Prostate gland (tissue), 2 donors: Measurements from ENCODE around the gene CCDC32. TPM values are rescaled to one million over a fixed set of nuclear protein-coding genes. Genes with fewer than 3 reads are reported as not detected.

Experiments used
- DNase-seq: peaks from one replicate; pipeline ENCODE4 v3.0.0-alpha.2; 2019; ENCODE audit warnings: low spot score
- H3K27ac ChIP-seq, 2 donors: fragments of 200-600 bp; sonication (generic); 2 replicates each; pipeline ENCODE4 v1.5.1; 2017 to 2019
- H3K27me3 ChIP-seq: fragments of 200-600 bp; sonication (generic); replicated peaks from 2 replicates; pipeline ENCODE4 v1.5.1; 2019; ENCODE audit not compliant: insufficient read depth
- H3K36me3 ChIP-seq, 2 donors: fragments of 200-600 bp; sonication (generic); 1 replicate in 1 of 2; 2 replicates in 1 of 2; pipeline versions ENCODE4 v1.5.1 to v1.8.1; 2017 to 2019
- H3K4me1 ChIP-seq: fragments of 200-600 bp; sonication (generic); replicated peaks from 2 replicates; pipeline ENCODE4 v1.5.1; 2019
- H3K4me3 ChIP-seq, 2 donors: fragments of 200-600 bp; sonication (generic); 2 replicates each; pipeline ENCODE4 v1.5.1; 2017 to 2019
- H3K9me3 ChIP-seq: fragments of 200-600 bp; sonication (generic); 2 replicates; pipeline ENCODE4 v1.5.1; 2017
- POLR2A ChIP-seq: fragments of 450-650 bp; IDR thresholded peaks from one replicate; pipeline ENCODE4 v1.6.1; 2016; ENCODE audit warnings: antibody characterized with exemption, mild to moderate bottlenecking
- POLR2AphosphoS5 ChIP-seq: sonication (generic); formaldehyde crosslinking; IDR thresholded peaks from one replicate; pipeline ENCODE4 v1.6.1; 2017; ENCODE audit warnings: antibody characterized with exemption
- WGBS: methylation state at CpG from one replicate; pipeline ENCODE4 v1.1.5; 2018; 5-methylcytosine and 5-hydroxymethylcytosine counted together
- intact Hi-C: fragments of 100-400 bp; cut with DNase I; formaldehyde crosslinking; loops from one replicate; pipeline ENCODE4 v1.14.2; 2022
- total RNA-seq, 2 donors: library from RNA; depleted of rRNA; stranded (reverse); fragments of >200 nt; gene quantifications; one replicate each; pipeline ENCODE4 v1.1.0, GENCODE V29; 2016
- TF ChIP-seq, protein P1 (sequence below), 4 experiments: fragments of 200-600 bp in 2 of 4; fragments of 450-650 bp in 2 of 4; sonication (generic) in 2 of 4; IDR thresholded peaks; 1 replicate in 3 of 4; 2 replicates in 1 of 4; pipeline ENCODE4 v1.5.1; 2016 to 2019; ENCODE audit warnings: antibody characterized with exemption in 4 of 4, mild to moderate bottlenecking in 2 of 4, moderate library complexity in 2 of 4

CCDC32 gene
- total RNA-seq, 2 donors from 2014 or later = 17.5 to 27.5 TPM

DNA sequence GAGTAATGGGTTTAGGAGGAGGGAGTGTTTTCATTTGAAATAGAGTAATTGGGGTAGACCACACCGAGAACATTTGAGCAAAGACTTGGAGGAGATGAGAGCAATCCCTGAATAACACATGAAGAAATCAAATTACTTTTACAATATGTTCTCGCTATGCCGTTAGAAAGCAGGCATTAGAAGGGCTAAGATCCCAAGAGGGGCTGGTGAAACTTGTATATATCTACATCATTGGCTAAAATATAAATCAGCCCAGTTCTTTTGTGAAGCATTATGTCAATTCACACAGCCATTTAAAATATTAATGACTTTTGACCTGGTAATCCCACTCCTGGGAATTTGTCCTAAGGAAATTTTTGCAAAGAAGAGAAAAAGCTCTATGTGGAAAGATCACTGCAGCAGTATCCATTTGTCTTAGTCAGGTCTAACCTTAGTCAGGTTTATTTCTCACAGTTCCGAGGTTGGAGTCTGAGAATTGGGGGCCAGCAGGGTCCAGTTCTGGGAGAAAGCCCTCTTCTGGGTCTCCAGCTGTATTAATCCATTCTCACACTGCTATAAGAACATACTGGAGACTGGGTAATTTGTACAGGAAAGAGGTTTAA, 31.0 kb downstream of the CCDC32 start:
- no peak for DNase-seq
- Histone ChIP-seq H3K4me3 (no peak overlapping the region), H3K27ac (no peak overlapping the region), H3K4me1 (no peaks in the 10 kb centered on the region), H3K9me3 (no peaks in the 10 kb centered on the region), H3K27me3 (no peaks in the 10 kb centered on the region), H3K36me3 (no peaks in the 10 kb centered on the region)
- 90% methylated on average over 4 of the region's 4 CpGs for WGBS
- intact Hi-C loops = no loop called here
- TF ChIP-seq, protein P1, sequence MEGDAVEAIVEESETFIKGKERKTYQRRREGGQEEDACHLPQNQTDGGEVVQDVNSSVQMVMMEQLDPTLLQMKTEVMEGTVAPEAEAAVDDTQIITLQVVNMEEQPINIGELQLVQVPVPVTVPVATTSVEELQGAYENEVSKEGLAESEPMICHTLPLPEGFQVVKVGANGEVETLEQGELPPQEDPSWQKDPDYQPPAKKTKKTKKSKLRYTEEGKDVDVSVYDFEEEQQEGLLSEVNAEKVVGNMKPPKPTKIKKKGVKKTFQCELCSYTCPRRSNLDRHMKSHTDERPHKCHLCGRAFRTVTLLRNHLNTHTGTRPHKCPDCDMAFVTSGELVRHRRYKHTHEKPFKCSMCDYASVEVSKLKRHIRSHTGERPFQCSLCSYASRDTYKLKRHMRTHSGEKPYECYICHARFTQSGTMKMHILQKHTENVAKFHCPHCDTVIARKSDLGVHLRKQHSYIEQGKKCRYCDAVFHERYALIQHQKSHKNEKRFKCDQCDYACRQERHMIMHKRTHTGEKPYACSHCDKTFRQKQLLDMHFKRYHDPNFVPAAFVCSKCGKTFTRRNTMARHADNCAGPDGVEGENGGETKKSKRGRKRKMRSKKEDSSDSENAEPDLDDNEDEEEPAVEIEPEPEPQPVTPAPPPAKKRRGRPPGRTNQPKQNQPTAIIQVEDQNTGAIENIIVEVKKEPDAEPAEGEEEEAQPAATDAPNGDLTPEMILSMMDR (IDR thresholded peaks at IDR 0.05) = no peak
- TF ChIP-seq POLR2A (no peak), POLR2AphosphoS5 (no peak)

DNA sequence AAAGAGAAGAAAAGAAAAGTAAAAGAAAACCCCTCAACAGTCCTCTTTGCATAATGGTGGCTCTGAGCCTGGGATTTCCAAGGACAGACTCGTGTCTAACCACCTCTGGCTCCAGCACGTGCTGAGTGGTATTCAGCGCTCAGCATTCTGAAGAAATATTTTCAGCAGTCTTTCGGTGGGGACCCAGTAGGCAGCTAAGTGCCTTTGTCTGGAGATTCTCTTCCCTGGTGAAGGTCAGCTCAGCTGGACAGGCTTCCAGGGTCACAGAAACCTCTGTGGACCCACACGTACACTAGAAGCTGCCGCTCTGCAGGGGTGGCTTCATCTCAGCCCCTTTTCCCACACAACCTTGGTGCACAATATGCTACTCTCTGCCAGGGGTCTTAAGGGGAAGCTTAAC, 36.0 kb downstream of the CCDC32 start:
- TF ChIP-seq, protein P1 (IDR thresholded peaks at IDR 0.05) = no peak
- H3K4me3 ChIP-seq = no peak overlapping the region
- intact Hi-C loops = no loop called here
- no peaks in the 10 kb centered on the region for H3K27me3 ChIP-seq
- H3K9me3 ChIP-seq = no peaks in the 10 kb centered on the region
- no peak for DNase-seq
- 92% methylated on average over 6 of the region's 6 CpGs for WGBS
- no peak overlapping the region for H3K27ac ChIP-seq
- no peaks in the 10 kb centered on the region for H3K4me1 ChIP-seq
- H3K36me3 ChIP-seq = no peaks in the 10 kb centered on the region

DNA sequence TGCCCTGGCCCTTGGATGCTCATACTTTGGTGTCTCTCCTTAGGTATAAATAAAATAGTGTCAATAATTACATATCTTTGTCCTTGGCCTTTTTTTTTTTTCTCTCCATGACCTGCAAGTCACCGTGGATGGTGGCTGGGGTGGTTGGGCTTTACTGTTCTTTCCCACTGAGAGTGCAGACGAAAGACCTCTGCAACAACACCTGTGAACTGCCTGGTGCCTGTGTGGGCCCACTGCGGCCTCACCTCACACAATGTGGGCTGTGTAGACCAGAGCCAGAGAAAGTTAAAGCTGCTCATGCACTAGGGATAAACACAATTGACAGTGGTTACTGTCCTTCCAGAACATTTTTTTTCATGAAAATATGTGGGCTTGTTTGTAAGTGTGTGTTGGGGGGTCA, 39.0 kb downstream of the CCDC32 start:
- WGBS = 92% methylated on average over 3 of the region's 3 CpGs
- Histone ChIP-seq H3K27me3 (no peaks in the 10 kb centered on the region), H3K4me3 (no peak overlapping the region), H3K27ac (no peak overlapping the region), H3K4me1 (no peaks in the 10 kb centered on the region), H3K9me3 (no peaks in the 10 kb centered on the region), H3K36me3 (no peaks in the 10 kb centered on the region)
- intact Hi-C loops = no loop called here
- TF ChIP-seq, protein P1 (IDR thresholded peaks at IDR 0.05) = no peak
- TF ChIP-seq POLR2A = no peak
- TF ChIP-seq POLR2AphosphoS5 = no peak
- no peak for DNase-seq

DNA sequence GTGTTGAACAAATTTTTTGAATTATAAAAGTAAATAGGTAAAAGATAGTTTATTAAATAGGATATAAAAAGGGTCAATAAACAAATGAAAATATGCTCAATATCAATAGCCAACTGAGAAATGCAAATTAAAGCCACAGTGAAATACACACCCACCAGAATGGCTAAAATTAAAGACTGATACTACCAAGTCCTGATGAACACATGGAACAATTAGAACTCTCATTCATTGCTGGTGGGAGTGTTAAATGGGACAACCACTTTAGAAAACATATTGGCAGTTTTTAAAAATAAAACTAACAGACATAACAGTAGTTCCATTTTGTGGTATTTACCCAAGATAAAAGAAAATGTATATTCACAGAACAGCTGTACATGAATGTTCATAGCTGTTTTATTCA, 41.2 kb downstream of the CCDC32 start:
- no peak for DNase-seq
- Histone ChIP-seq H3K27me3 (no peaks in the 10 kb centered on the region), H3K9me3 (no peaks in the 10 kb centered on the region), H3K27ac (no peak overlapping the region), H3K4me3 (no peak overlapping the region), H3K4me1 (no peaks in the 10 kb centered on the region), H3K36me3 (no peaks in the 10 kb centered on the region)
- intact Hi-C loops = no loop called here
- TF ChIP-seq POLR2A (no peak), POLR2AphosphoS5 (no peak)

DNA sequence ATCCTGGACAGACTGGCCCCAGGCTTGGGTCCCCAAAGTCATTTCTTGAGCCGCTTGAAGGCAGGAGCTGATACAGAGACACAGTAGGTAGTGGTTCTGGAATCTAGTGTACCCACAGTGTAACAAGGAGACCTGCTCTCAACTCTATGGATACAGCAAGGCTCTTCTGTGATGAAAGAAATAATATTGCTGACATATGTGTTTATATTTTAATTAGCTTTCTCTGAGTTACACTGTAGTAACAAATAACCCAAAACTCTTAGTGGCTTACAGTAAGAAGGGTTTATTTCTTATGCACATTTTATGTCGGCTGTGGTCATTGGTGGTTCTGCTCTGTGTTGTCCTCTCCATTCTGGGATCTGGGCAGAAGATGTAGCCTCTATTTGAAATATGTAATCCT, 48.5 kb downstream of the CCDC32 start:
- Histone ChIP-seq H3K4me3 (no peak overlapping the region), H3K27ac (no peak overlapping the region), H3K4me1 (no peaks in the 10 kb centered on the region), H3K36me3 (no peaks in the 10 kb centered on the region), H3K27me3 (no peaks in the 10 kb centered on the region), H3K9me3 (no peaks in the 10 kb centered on the region)
- WGBS = 95% methylated on average over 2 of the region's 2 CpGs
- DNase-seq = no peak
- intact Hi-C loops = no loop called here
- TF ChIP-seq POLR2A (no peak), POLR2AphosphoS5 (no peak)
- TF ChIP-seq, protein P1 (IDR thresholded peaks at IDR 0.05) = no peak
